ENCODE measurements around the gene SLC30A2.

The SLC30A2 gene

DNA sequence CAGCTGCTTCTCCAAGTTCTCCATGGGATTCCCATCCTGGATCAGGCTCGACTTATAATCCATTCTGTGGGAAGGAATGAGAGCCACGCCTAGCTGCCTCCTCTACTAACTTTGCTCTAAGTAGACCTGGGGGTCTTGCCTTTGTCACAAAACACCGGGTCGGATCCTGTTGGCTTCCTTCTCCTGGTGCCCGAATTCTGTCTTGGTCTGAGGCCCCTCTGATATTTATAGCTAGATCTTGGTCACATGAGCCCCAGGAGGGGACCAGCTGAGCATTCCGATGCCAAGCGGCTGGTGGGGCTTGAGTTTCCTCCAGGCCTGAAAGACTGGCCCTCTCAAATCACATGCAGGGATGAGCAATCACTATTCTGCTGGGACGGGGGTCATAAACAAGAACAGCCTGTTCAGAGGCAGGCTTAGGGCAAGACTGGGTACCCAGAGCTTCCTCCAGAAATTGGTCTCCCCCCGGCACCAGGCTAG is 21.6 kb upstream of the SLC30A2 start, which contains the start of gene TRIM63:
Gene TRIM63, minus strand, starts transcription at position 199 of the 480 bp plus-strand sequence. Its CDS starts 136 bp downstream, at position 63.
- H3K27ac ChIP-seq (ENCODE audit: low read length) = no peak within 1 kb of the TSS
- no peaks in the 10 kb centered on the region for H3K36me3 ChIP-seq (ENCODE audit: control insufficient read depth in 1 of 2, insufficient read depth in 2 of 2, low read length in 2 of 2)
- H3K27me3 ChIP-seq (ENCODE audit: low read depth, low read length) = no peaks in the 10 kb centered on the region
- no peaks in the 10 kb centered on the region for H3K9me3 ChIP-seq (ENCODE audit: control insufficient read depth in 1 of 2, low read length in 2 of 2)
- H3K4me3 ChIP-seq (ENCODE audit: low read depth in 1 of 2, low read length in 2 of 2) = no peak within 1 kb of the TSS
- H3K4me1 ChIP-seq (ENCODE audit: control insufficient read depth in 1 of 2, insufficient read depth in 2 of 2, low read length in 2 of 2) = peaks cover 0 to 7% of the 10 kb centered on the region in 2 donors

DNA sequence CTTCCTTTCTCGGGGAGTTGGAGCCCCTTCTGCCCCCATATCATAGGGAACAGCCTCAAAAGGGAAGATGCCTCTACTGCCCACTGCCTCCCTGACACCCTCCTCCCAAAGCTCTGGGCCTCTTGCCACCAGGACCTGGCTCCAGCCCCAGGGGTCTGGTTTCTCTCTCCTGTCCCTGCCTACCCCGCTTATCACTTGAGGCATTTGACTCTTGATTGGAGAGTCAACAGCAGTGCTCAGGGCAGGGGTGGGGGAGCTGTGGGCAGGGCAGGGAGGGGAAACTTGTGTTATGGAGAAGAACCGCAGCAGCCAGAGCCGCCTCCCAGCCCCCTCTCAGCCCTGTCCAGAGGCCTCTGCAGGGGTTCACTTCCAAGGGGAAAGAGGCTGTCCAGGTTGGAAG is 20.9 kb upstream of the SLC30A2 start:
- Histone ChIP-seq H3K4me1 (ENCODE audit: control insufficient read depth in 1 of 2, insufficient read depth in 2 of 2, low read length in 2 of 2) (peaks cover 0 to 7% of the 10 kb centered on the region in 2 donors), H3K36me3 (ENCODE audit: control insufficient read depth in 1 of 2, insufficient read depth in 2 of 2, low read length in 2 of 2) (no peaks in the 10 kb centered on the region), H3K27me3 (ENCODE audit: low read depth, low read length) (no peaks in the 10 kb centered on the region), H3K27ac (ENCODE audit: low read length) (no peak overlapping the region), H3K4me3 (ENCODE audit: low read depth in 1 of 2, low read length in 2 of 2) (no peak overlapping the region), H3K9me3 (ENCODE audit: control insufficient read depth in 1 of 2, low read length in 2 of 2) (no peaks in the 10 kb centered on the region)

DNA sequence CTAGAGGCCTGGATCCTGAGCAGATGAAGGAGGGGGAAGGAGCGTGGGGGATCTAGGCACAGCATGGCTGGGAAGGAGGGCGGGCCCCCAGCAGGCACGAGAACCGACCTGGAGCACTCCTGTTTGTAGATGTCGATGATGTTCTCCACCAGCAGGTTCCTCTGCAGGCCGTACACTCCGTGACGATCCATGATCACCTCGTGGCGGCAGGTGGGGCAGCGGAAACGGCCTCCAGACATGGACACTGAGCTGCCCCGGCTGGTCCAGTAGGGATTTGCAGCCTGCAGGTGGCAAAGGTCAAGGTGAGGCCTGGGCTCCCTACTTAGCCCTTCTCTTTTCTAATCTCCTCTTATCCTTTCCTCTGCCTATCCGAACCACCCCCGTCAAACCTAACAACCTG is 20.2 kb upstream of the SLC30A2 start:
- Histone ChIP-seq H3K4me1 (ENCODE audit: control insufficient read depth in 1 of 2, insufficient read depth in 2 of 2, low read length in 2 of 2) (peaks cover 0 to 7% of the 10 kb centered on the region in 2 donors), H3K4me3 (ENCODE audit: low read depth in 1 of 2, low read length in 2 of 2) (no peak overlapping the region), H3K36me3 (ENCODE audit: control insufficient read depth in 1 of 2, insufficient read depth in 2 of 2, low read length in 2 of 2) (no peaks in the 10 kb centered on the region), H3K27me3 (ENCODE audit: low read depth, low read length) (no peaks in the 10 kb centered on the region), H3K9me3 (ENCODE audit: control insufficient read depth in 1 of 2, low read length in 2 of 2) (no peaks in the 10 kb centered on the region), H3K27ac (ENCODE audit: low read length) (no peak overlapping the region)

DNA sequence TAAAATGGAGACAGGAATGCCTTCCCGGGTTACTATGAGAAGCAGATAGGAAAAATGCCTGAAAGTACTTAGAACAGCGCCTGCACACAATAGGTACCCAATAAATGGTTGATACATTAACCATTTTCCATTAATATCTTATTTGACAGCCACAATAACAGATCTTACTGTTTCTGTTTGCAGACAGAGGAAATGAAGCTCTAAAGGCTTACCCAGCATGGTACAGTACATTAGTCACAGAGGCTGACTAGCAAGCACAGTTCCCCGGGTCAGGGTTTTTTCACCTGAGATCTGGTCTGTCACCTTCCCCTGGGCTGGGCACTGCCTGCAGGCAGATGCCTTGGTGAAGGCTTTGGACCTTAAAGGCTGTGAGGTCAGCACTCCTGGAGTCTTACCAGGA is 18.6 kb upstream of the SLC30A2 start:
- Histone ChIP-seq H3K27me3 (ENCODE audit: low read depth, low read length) (peaks cover 6% of the 10 kb centered on the region), H3K36me3 (ENCODE audit: control insufficient read depth in 1 of 2, insufficient read depth in 2 of 2, low read length in 2 of 2) (no peaks in the 10 kb centered on the region), H3K4me3 (ENCODE audit: low read depth in 1 of 2, low read length in 2 of 2) (no peak overlapping the region), H3K4me1 (ENCODE audit: control insufficient read depth in 1 of 2, insufficient read depth in 2 of 2, low read length in 2 of 2) (peaks cover 0 to 7% of the 10 kb centered on the region in 2 donors), H3K27ac (ENCODE audit: low read length) (no peak overlapping the region), H3K9me3 (ENCODE audit: control insufficient read depth in 1 of 2, low read length in 2 of 2) (no peaks in the 10 kb centered on the region)

DNA sequence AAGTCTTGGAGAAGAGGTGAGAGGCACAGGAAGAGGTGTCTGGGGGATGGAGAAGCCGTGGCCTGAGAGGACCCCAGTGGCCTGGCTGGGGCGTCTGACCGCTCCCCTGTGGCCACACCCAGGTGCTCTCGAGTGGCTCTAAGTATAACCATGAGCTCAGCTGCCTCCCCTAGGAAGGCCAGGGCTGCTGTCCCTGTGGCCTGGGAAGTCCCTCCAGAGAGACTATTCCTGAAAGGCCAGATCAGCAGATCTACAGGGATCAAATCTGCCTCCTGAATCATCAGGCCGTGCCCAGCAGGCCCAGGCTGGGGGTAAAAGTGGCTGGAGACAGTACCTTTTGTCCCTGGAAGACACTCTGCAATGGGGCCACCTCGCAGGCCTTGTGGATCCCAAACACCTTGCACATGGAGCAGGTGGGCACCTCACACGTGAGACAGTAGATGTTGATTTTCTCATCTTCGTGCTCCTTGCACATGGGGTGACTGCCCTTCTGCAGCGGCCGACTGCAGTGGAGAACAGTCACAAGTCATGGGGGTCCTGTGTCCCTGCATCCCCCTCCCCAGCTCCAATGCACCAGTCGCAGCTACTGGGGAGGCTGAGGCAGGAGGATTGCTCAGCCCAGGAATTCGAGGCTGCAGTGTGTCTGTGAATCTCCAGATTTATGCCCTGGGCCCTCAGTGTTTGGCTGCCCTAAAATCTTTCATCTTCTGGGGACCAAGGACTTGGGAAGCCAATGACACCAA is 15.1 kb upstream of the SLC30A2 start:
- no peaks in the 10 kb centered on the region for H3K9me3 ChIP-seq (ENCODE audit: control insufficient read depth in 1 of 2, low read length in 2 of 2)
- H3K36me3 ChIP-seq (ENCODE audit: control insufficient read depth in 1 of 2, insufficient read depth in 2 of 2, low read length in 2 of 2) = no peaks in the 10 kb centered on the region
- no peaks in the 10 kb centered on the region for H3K4me1 ChIP-seq (ENCODE audit: control insufficient read depth in 1 of 2, insufficient read depth in 2 of 2, low read length in 2 of 2)
- H3K4me3 ChIP-seq (ENCODE audit: low read depth in 1 of 2, low read length in 2 of 2) = no peak overlapping the region
- peaks cover 6% of the 10 kb centered on the region for H3K27me3 ChIP-seq (ENCODE audit: low read depth, low read length)
- H3K27ac ChIP-seq (ENCODE audit: low read length) = no peak overlapping the region

DNA sequence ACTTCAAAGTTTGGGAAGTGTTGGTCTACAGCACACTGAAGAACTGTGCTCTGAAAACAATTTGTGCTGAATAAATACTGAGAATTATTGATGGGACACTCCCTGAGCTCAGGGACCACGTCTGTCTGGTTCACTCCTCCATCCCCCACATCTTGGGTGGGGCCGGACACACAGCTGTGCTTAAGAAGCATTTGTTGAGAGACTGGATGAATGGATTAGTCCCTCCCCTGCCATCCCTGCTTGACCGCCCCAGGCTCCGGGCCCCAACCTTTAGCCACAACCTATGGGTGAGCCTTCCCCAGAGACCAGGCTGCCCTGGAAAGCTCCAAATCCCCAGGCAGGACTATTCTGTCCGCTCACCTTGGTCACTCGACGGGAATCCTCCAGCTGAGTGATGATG is 14.0 kb upstream of the SLC30A2 start:
- H3K27ac ChIP-seq (ENCODE audit: low read length) = no peak overlapping the region
- H3K27me3 ChIP-seq (ENCODE audit: low read depth, low read length) = peaks cover 6% of the 10 kb centered on the region
- H3K4me1 ChIP-seq (ENCODE audit: control insufficient read depth in 1 of 2, insufficient read depth in 2 of 2, low read length in 2 of 2) = no peaks in the 10 kb centered on the region
- H3K9me3 ChIP-seq (ENCODE audit: control insufficient read depth in 1 of 2, low read length in 2 of 2) = no peaks in the 10 kb centered on the region
- H3K36me3 ChIP-seq (ENCODE audit: control insufficient read depth in 1 of 2, insufficient read depth in 2 of 2, low read length in 2 of 2) = no peaks in the 10 kb centered on the region
- H3K4me3 ChIP-seq (ENCODE audit: low read depth in 1 of 2, low read length in 2 of 2) = no peak overlapping the region

DNA sequence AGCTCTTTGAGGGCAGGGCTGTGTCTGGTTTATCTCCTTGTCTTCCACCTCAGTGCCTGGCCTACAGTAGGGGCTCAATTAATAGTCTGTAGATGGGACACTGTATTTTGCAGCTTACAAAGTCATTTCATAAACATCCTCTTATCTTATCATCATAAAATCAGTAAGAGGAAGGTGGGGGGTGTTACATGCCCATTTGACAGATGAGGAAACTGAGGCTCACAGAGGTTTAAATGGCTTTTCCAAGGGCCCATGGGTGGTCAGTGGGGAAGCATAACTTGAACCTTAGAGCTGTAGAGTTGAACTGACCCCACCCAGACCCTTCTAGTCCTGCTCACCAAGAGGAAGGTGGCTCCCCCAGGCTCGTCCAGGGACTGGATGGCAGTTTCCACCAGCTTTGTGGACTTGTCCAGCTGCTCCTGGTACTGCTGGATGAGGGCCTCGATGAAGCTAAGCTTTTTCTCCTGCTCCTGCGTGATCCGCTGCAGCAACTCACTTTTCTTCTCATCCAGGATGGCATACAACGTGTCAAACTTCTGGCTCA is 12.2 kb upstream of the SLC30A2 start:
- no peaks in the 10 kb centered on the region for H3K9me3 ChIP-seq (ENCODE audit: control insufficient read depth in 1 of 2, low read length in 2 of 2)
- H3K36me3 ChIP-seq (ENCODE audit: control insufficient read depth in 1 of 2, insufficient read depth in 2 of 2, low read length in 2 of 2) = no peaks in the 10 kb centered on the region
- H3K27ac ChIP-seq (ENCODE audit: low read length) = no peak overlapping the region
- no peak overlapping the region for H3K4me3 ChIP-seq (ENCODE audit: low read depth in 1 of 2, low read length in 2 of 2)
- H3K4me1 ChIP-seq (ENCODE audit: control insufficient read depth in 1 of 2, insufficient read depth in 2 of 2, low read length in 2 of 2) = no peaks in the 10 kb centered on the region
- H3K27me3 ChIP-seq (ENCODE audit: low read depth, low read length) = peaks cover 6% of the 10 kb centered on the region

DNA sequence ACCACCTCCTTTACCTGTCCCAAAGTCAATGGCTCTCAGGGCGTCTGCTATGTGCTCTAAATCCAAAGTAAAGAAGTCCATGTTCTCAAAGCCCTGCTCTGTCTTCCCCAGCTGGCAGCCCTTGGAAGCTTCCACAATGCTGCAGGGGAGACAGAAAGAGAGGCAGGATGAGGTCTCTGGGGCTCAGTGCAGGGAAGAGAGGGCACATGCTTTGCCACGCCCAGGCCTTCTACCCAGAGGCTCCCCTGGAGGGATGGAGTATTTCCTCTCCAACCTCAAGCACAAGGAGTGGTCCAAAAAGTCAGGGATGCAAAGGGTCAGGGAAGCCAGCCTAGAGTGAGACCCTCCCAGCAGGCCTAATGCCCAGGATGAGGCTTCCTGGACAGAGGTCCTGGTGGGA is 11.3 kb upstream of the SLC30A2 start:
- H3K4me1 ChIP-seq (ENCODE audit: control insufficient read depth in 1 of 2, insufficient read depth in 2 of 2, low read length in 2 of 2) = no peaks in the 10 kb centered on the region
- peaks cover 6% of the 10 kb centered on the region for H3K27me3 ChIP-seq (ENCODE audit: low read depth, low read length)
- no peaks in the 10 kb centered on the region for H3K36me3 ChIP-seq (ENCODE audit: control insufficient read depth in 1 of 2, insufficient read depth in 2 of 2, low read length in 2 of 2)
- H3K4me3 ChIP-seq (ENCODE audit: low read depth in 1 of 2, low read length in 2 of 2) = no peak overlapping the region
- no peak overlapping the region for H3K27ac ChIP-seq (ENCODE audit: low read length)
- no peaks in the 10 kb centered on the region for H3K9me3 ChIP-seq (ENCODE audit: control insufficient read depth in 1 of 2, low read length in 2 of 2)

DNA sequence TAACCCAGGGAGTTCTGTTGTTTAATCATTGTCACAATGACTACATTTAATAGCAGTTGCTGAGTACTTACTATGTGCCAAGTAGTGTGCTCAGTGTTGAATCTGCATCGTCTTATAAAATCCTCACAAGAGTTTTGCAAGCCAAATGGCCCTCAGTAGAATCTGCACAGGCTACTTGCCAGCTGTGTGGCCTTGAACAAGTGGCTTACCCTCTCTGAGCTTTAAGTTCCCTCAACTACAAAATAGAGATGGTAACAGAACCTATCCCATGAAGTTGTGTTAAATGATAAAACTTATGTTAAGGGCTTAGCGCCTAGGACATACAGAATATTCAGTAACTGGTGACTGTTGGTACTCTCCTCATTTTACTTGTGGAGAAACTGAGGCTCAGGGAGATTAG is 9.1 kb upstream of the SLC30A2 start:
- no peak overlapping the region for H3K4me3 ChIP-seq (ENCODE audit: low read depth in 1 of 2, low read length in 2 of 2)
- H3K9me3 ChIP-seq (ENCODE audit: control insufficient read depth in 1 of 2, low read length in 2 of 2) = no peaks in the 10 kb centered on the region
- no peaks in the 10 kb centered on the region for H3K27me3 ChIP-seq (ENCODE audit: low read depth, low read length)
- no peaks in the 10 kb centered on the region for H3K36me3 ChIP-seq (ENCODE audit: control insufficient read depth in 1 of 2, insufficient read depth in 2 of 2, low read length in 2 of 2)
- no peaks in the 10 kb centered on the region for H3K4me1 ChIP-seq (ENCODE audit: control insufficient read depth in 1 of 2, insufficient read depth in 2 of 2, low read length in 2 of 2)
- no peak overlapping the region for H3K27ac ChIP-seq (ENCODE audit: low read length)

DNA sequence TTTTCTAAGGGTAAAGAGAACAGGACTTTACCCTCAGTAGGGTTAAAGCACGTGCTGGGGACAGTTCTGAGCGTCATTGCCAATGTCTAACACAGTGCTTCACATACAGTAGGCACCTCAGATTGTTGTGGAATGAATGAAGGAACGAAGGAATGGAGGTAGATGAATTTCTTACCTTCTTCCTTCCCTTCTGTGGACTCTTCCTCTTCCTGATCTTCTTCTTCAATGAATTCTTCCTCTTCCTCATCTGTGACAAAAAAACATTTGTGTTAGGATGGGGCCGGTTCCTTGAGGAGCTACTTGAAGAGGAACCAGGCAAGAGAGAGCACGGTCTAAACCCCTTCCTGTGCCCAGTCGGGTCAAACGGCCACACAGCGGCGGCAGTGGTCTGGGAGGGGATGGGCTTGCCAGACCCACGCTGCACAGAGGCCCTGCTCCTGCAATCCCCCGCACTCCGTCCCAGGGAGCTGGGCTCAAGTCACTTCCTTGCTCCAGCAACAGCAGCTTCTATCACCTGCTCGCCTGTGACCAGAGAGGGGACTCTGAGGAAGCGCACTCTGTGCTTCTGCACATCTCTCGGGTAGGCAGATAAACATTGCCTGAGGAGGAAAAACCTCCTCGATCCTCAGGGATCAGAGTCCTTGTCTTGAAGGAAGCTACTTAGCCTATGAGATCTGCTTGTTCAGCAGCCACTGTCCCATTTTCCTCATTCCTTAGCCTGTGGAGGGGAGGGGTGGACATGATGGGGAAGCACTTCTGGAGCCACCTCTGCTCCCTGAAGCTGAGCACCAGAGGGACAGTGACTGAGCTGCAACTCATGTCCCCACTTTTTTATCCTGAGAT is 8.0 kb upstream of the SLC30A2 start:
- Histone ChIP-seq H3K36me3 (ENCODE audit: control insufficient read depth in 1 of 2, insufficient read depth in 2 of 2, low read length in 2 of 2) (no peaks in the 10 kb centered on the region), H3K4me1 (ENCODE audit: control insufficient read depth in 1 of 2, insufficient read depth in 2 of 2, low read length in 2 of 2) (no peaks in the 10 kb centered on the region), H3K4me3 (ENCODE audit: low read depth in 1 of 2, low read length in 2 of 2) (no peak overlapping the region), H3K27ac (ENCODE audit: low read length) (no peak overlapping the region), H3K27me3 (ENCODE audit: low read depth, low read length) (no peaks in the 10 kb centered on the region), H3K9me3 (ENCODE audit: control insufficient read depth in 1 of 2, low read length in 2 of 2) (no peaks in the 10 kb centered on the region)

DNA sequence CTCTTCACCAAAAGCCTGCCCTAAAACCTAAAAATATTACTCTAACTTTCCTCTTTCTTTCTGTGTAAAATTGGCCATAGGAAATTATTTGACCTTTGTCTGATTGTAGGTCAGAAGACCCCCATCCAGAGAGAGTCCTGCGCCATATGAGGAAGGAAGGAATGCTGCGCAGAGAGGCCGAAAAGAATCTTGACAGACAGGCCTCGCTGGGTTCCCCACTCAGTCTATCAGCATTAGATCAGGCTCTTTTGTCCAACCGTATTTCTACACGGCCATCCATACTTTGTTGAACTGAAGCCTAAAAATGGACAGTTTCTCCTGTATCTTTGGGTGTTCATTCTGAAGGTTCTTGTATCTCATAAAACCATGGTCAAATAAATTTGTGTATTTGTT is 4.3 kb upstream of the SLC30A2 start:
- no peaks in the 10 kb centered on the region for H3K9me3 ChIP-seq (ENCODE audit: control insufficient read depth in 1 of 2, low read length in 2 of 2)
- no peak overlapping the region for H3K4me3 ChIP-seq (ENCODE audit: low read depth in 1 of 2, low read length in 2 of 2)
- H3K27ac ChIP-seq (ENCODE audit: low read length) = no peak overlapping the region
- H3K27me3 ChIP-seq (ENCODE audit: low read depth, low read length) = peaks cover 19% of the 10 kb centered on the region
- H3K4me1 ChIP-seq (ENCODE audit: control insufficient read depth in 1 of 2, insufficient read depth in 2 of 2, low read length in 2 of 2) = peaks cover 0 to 15% of the 10 kb centered on the region in 2 donors
- no peaks in the 10 kb centered on the region for H3K36me3 ChIP-seq (ENCODE audit: control insufficient read depth in 1 of 2, insufficient read depth in 2 of 2, low read length in 2 of 2)
